CD14-positive monocyte (primary cell): ENCODE measurements around the gene CKAP4. TPM values are rescaled to one million over a fixed set of nuclear protein-coding genes. Genes with fewer than 3 reads are reported as not detected.
A peak's percentile ranks its signal among the peaks of the same experiment; 100 is the strongest.

ENCODE experiments used
- DNase-seq, 3 donors: peaks; one replicate each; pipeline ENCODE4 v3.0.0-alpha.2; 2011 to 2022
- H2AFZ ChIP-seq: 2 replicates; pipeline ENCODE4 v1.6.0; 2012; ENCODE audit warnings: mild to moderate bottlenecking, low read depth, low read length, inconsistent platforms; ENCODE audit not compliant: insufficient read depth, poor library complexity, severe bottlenecking
- H3K27ac ChIP-seq, 2 donors: 1 replicate in 1 of 2; 2 replicates in 1 of 2; pipeline ENCODE4 v1.5.1; 2012 to 2013; ENCODE audit warnings: low read length in 2 of 2, control low read depth in 1 of 2, inconsistent platforms in 1 of 2, low read depth in 1 of 2, mild to moderate bottlenecking in 1 of 2
- H3K27me3 ChIP-seq, 2 donors: one replicate each; pipeline versions ENCODE4 v1.6.0 to v1.6.1; 2011 to 2013; ENCODE audit warnings: low read length in 2 of 2; ENCODE audit not compliant: control insufficient read depth in 2 of 2, insufficient read depth in 2 of 2
- H3K36me3 ChIP-seq, 2 donors: replicated peaks in 1 of 2; 1 replicate in 1 of 2; 2 replicates in 1 of 2; pipeline versions ENCODE4 v1.5.1 to v1.6.1; 2012 to 2013; ENCODE audit warnings: low read length in 2 of 2, control low read depth in 1 of 2, inconsistent platforms in 1 of 2, mild to moderate bottlenecking in 1 of 2; ENCODE audit not compliant: insufficient read depth in 2 of 2, control insufficient read depth in 1 of 2
- H3K4me1 ChIP-seq, 2 donors: 1 replicate in 1 of 2; 2 replicates in 1 of 2; pipeline versions ENCODE4 v1.5.1 to v1.6.1; 2012 to 2013; ENCODE audit warnings: low read length in 2 of 2, control low read depth in 1 of 2, inconsistent platforms in 1 of 2, mild to moderate bottlenecking in 1 of 2, moderate library complexity in 1 of 2; ENCODE audit not compliant: insufficient read depth in 2 of 2, control insufficient read depth in 1 of 2
- H3K4me2 ChIP-seq: replicated peaks from 2 replicates; pipeline ENCODE3; 2012; ENCODE audit warnings: low read length, moderate library complexity, mild to moderate bottlenecking; ENCODE audit not compliant: poor library complexity, severe bottlenecking; ENCODE audit errors: extremely low read depth
- H3K4me3 ChIP-seq, 3 experiments: fragments of 200-600 bp in 1 of 3; sonication (generic) in 1 of 3; replicated peaks in 1 of 3; 1 replicate in 2 of 3; 2 replicates in 1 of 3; pipeline ENCODE4 v1.5.1; 2011 to 2013; ENCODE audit warnings: low read length in 3 of 3, mild to moderate bottlenecking in 3 of 3, control low read depth in 2 of 3, low read depth in 2 of 3, inconsistent platforms in 1 of 3, moderate library complexity in 1 of 3
- H3K79me2 ChIP-seq: 2 replicates; pipeline ENCODE4 v1.6.0; 2012; ENCODE audit warnings: mild to moderate bottlenecking, control low read depth, inconsistent platforms, low read length, moderate library complexity; ENCODE audit not compliant: insufficient read depth
- H3K9ac ChIP-seq: 2 replicates; pipeline ENCODE4 v1.6.0; 2017; ENCODE audit warnings: low read length, mild to moderate bottlenecking; ENCODE audit not compliant: insufficient read depth, poor library complexity, severe bottlenecking
- H3K9me3 ChIP-seq, 2 donors: replicated peaks in 1 of 2; 1 replicate in 1 of 2; 2 replicates in 1 of 2; pipeline versions ENCODE4 v1.5.1 to v1.6.1; 2012 to 2013; ENCODE audit warnings: low read length in 2 of 2, control low read depth in 1 of 2; ENCODE audit not compliant: control insufficient read depth in 1 of 2, insufficient read depth in 1 of 2
- H4K20me1 ChIP-seq: 2 replicates; pipeline ENCODE4 v1.6.0; 2012; ENCODE audit warnings: mild to moderate bottlenecking, low read length, control low read depth, moderate library complexity; ENCODE audit not compliant: insufficient read depth
- H3K27ac Mint-ChIP-seq, 7 donors: one replicate each; pipeline ENCODE4 v1.8.0; 2020; ENCODE audit warnings: mild to moderate bottlenecking in 7 of 7, mixed read lengths in 7 of 7, moderate library complexity in 6 of 7, inconsistent platforms in 2 of 7
- H3K27me3 Mint-ChIP-seq, 3 donors: one replicate each; pipeline ENCODE4 v1.8.0; 2021 to 2022; ENCODE audit warnings: low read depth in 3 of 3, mild to moderate bottlenecking in 3 of 3, mixed read lengths in 3 of 3, moderate library complexity in 3 of 3, inconsistent platforms in 1 of 3
- H3K36me3 Mint-ChIP-seq, 2 donors: one replicate each; pipeline ENCODE4 v1.8.0; 2020; ENCODE audit warnings: mixed read lengths in 2 of 2, inconsistent platforms in 1 of 2, mild to moderate bottlenecking in 1 of 2
- H3K4me1 Mint-ChIP-seq: one replicate; pipeline ENCODE4 v1.8.0; 2020; ENCODE audit warnings: mild to moderate bottlenecking, mixed read lengths
- H3K4me3 Mint-ChIP-seq, 2 donors: one replicate each; pipeline ENCODE4 v1.8.0; 2020; ENCODE audit warnings: mild to moderate bottlenecking in 2 of 2, mixed read lengths in 2 of 2, moderate library complexity in 1 of 2
- H3K9me3 Mint-ChIP-seq, 7 donors: one replicate each; pipeline ENCODE4 v1.8.0; 2020 to 2022; ENCODE audit warnings: mixed read lengths in 7 of 7, mild to moderate bottlenecking in 6 of 7, moderate library complexity in 6 of 7, inconsistent platforms in 2 of 7
- WGBS: methylation state at CpG from one replicate; pipeline ENCODE4 v1.1.5; 2013; ENCODE audit warnings: missing lambda C conversion rate; ENCODE audit not compliant: insufficient coverage; 5-methylcytosine and 5-hydroxymethylcytosine counted together
- intact Hi-C, 2 donors: fragments of 100-400 bp; cut with micrococcal nuclease; formaldehyde crosslinking; loops; one replicate each; pipeline versions ENCODE4 v1.15.0 to v1.15.1; 2023
- polyA plus RNA-seq, 3 donors: library from polyadenylated mRNA; depleted of rRNA in 1 of 3; unstranded in 2 of 3; stranded (reverse) in 1 of 3; fragments of 300-500 nt in 2 of 3; fragments of >200 nt in 1 of 3; fragmentation: Illumina TruSeq in 2 of 3; gene quantifications; 1 replicate in 2 of 3; 2 replicates in 1 of 3; pipeline ENCODE4 v1.2.3, GENCODE V29; 2012 to 2021
- TF ChIP-seq, protein P1 (sequence below): fragments of 200-600 bp; IDR thresholded peaks from one replicate; pipeline ENCODE4 v1.8.0; 2022; ENCODE audit warnings: antibody characterized with exemption, mild to moderate bottlenecking

CKAP4 gene
- polyA plus RNA-seq, 3 donors, result 46.9 to 59.4 (median 55.9) TPM

- Histone ChIP-seq H3K9me3 (peaks cover 6 to 10% of the 10 kb centered on the region in 2 donors), H3K79me2 (no peaks in the 10 kb centered on the region), H3K27me3 (peaks cover 3 to 11% of the 10 kb centered on the region in 2 donors), H3K4me1 (no peaks in the 10 kb centered on the region), H4K20me1 (no peaks in the 10 kb centered on the region), H2AFZ (no peak overlapping the region), H3K36me3 (no peaks in the 10 kb centered on the region), H3K4me3 (no peak overlapping the region), H3K4me2 (no peak overlapping the region), H3K27ac (no peak overlapping the region), H3K9ac (no peak overlapping the region)
- TF ChIP-seq, protein P1, sequence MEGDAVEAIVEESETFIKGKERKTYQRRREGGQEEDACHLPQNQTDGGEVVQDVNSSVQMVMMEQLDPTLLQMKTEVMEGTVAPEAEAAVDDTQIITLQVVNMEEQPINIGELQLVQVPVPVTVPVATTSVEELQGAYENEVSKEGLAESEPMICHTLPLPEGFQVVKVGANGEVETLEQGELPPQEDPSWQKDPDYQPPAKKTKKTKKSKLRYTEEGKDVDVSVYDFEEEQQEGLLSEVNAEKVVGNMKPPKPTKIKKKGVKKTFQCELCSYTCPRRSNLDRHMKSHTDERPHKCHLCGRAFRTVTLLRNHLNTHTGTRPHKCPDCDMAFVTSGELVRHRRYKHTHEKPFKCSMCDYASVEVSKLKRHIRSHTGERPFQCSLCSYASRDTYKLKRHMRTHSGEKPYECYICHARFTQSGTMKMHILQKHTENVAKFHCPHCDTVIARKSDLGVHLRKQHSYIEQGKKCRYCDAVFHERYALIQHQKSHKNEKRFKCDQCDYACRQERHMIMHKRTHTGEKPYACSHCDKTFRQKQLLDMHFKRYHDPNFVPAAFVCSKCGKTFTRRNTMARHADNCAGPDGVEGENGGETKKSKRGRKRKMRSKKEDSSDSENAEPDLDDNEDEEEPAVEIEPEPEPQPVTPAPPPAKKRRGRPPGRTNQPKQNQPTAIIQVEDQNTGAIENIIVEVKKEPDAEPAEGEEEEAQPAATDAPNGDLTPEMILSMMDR, result no peak
- 96% methylated on average over 6 of the region's 6 CpGs for WGBS
- Mint-ChIP-seq H3K27ac (no peak overlapping the region), H3K27me3 (peaks cover 37 to 59% (median 41%) of the 10 kb centered on the region in 3 donors), H3K4me3 (peak overlapping the region in 1 of 2 donors; percentile 8), H3K9me3 (peaks cover 4 to 26% (median 14%) of the 10 kb centered on the region in 7 donors), H3K36me3 (no peaks in the 10 kb centered on the region), H3K4me1 (no peaks in the 10 kb centered on the region)
- intact Hi-C loops, result no loop called here
- DNase-seq, result no peak
Measured at GRCh38 chr12:106213662-106214061, 34.2 kb downstream of the CKAP4 start.

DNA sequence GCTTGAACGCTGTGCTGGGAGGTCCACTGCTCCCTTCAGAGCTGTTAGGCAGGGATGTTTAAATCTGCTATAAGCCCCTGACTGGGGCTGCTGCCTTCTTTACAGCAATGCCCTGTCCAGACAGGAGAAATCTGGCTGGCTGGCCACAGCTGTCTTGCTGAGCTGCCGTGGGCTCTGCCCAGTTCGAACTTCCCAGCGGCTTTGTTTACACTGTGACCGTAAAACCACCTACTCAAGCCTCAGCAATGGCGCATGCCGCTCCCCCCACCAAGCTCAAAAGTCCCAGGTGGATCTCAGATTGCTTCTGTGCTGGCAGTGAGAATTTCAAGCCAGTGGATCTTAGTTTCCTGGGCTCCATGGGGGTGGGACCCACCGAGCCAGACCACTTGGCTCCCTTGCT is 35.8 kb downstream of the CKAP4 start:
- intact Hi-C loops, result no loop called here
- TF ChIP-seq, protein P1, result no peak
- H3K9ac ChIP-seq, result no peak overlapping the region
- no peaks in the 10 kb centered on the region for H3K4me1 Mint-ChIP-seq
- peaks cover 34 to 57% (median 37%) of the 10 kb centered on the region in 3 donors for H3K27me3 Mint-ChIP-seq
- no peaks in the 10 kb centered on the region for H3K36me3 ChIP-seq
- H3K27me3 ChIP-seq, result peaks cover 3 to 11% of the 10 kb centered on the region in 2 donors
- no peak overlapping the region for H3K4me2 ChIP-seq
- H3K4me3 ChIP-seq, result no peak overlapping the region
- H3K27ac Mint-ChIP-seq, result no peak overlapping the region
- H3K4me3 Mint-ChIP-seq, result no peak overlapping the region
- no peak overlapping the region for H3K27ac ChIP-seq
- H3K36me3 Mint-ChIP-seq, result no peaks in the 10 kb centered on the region
- DNase-seq, result no peak
- no peak overlapping the region for H2AFZ ChIP-seq
- WGBS, result 72% methylated on average over 8 of the region's 8 CpGs
- H3K9me3 ChIP-seq, result no peaks in the 10 kb centered on the region
- no peaks in the 10 kb centered on the region for H4K20me1 ChIP-seq
- H3K4me1 ChIP-seq, result no peaks in the 10 kb centered on the region
- no peaks in the 10 kb centered on the region for H3K79me2 ChIP-seq
- peaks cover 0 to 10% (median 2%) of the 10 kb centered on the region in 7 donors for H3K9me3 Mint-ChIP-seq
